Stimulated activated CD8-positive, alpha-beta memory T cell treated with anti-CD3 and anti-CD28 coated beads, Interleukin-2, amount 100 ng/mL, for 1 hour (primary cell): Measurements from ENCODE around the gene KLHDC2.
"Not testable (repeated sequence)": the region's sequence is repeated elsewhere in the genome, so short reads cannot be mapped to it uniquely, and the experiment has no call there.

Experiments used
- DNase-seq, 2 donors: peaks; one replicate each; pipeline ENCODE4 v3.0.0-alpha.2; 2020; ENCODE audit warnings: low read depth in 2 of 2

KLHDC2 gene

GRCh38 chr14:49767571-49768300, at the start of gene KLHDC2:
KLHDC2 (plus strand) TSS chr14:49768153; CDS start chr14:49768469, 316 bp downstream.
- peak; percentile 77 to 80 for DNase-seq

GRCh38 chr14:49720744-49721143, 47.2 kb upstream of the KLHDC2 start:
- no peak for DNase-seq

GRCh38 chr14:49721733-49722435, 46.1 kb upstream of the KLHDC2 start:
- not testable (repeated sequence) for DNase-seq

- DNase-seq, result no peak
These were observed 40.8 kb upstream of the KLHDC2 start for GRCh38 chr14:49727171-49727570.

- DNase-seq, result no peak
These were observed 35.1 kb upstream of the KLHDC2 start for GRCh38 chr14:49732896-49733295.

- DNase-seq, result no peak
These were observed 34.1 kb upstream of the KLHDC2 start for GRCh38 chr14:49733836-49734235.

GRCh38 chr14:49735669-49736068, 32.3 kb upstream of the KLHDC2 start:
- DNase-seq, result not testable (repeated sequence)

GRCh38 chr14:49745191-49745590, 22.8 kb upstream of the KLHDC2 start:
- no peak for DNase-seq

GRCh38 chr14:49746476-49746875, 21.5 kb upstream of the KLHDC2 start:
- DNase-seq, result not testable (repeated sequence)

GRCh38 chr14:49754570-49755097, 13.3 kb upstream of the KLHDC2 start:
- no peak for DNase-seq

- no peak for DNase-seq
These were observed 12.6 kb upstream of the KLHDC2 start for GRCh38 chr14:49755378-49755777.

- DNase-seq, result no peak
These were observed 6.0 kb upstream of the KLHDC2 start for GRCh38 chr14:49761839-49762551.

- no peak for DNase-seq
These were observed 1.1 kb upstream of the KLHDC2 start for GRCh38 chr14:49766839-49767238.

- DNase-seq, result no peak
These were observed 733 bp upstream of the KLHDC2 start for GRCh38 chr14:49767270-49767570.

- DNase-seq, result peak; percentile 9 to 22
These were observed 558 bp downstream of the KLHDC2 start for GRCh38 chr14:49768301-49769121.

- DNase-seq, result no peak
These were observed 1.2 kb downstream of the KLHDC2 start for GRCh38 chr14:49769171-49769570.

GRCh38 chr14:49769581-49770211, 1.7 kb downstream of the KLHDC2 start:
- DNase-seq, result no peak

- no peak for DNase-seq
These were observed 2.4 kb downstream of the KLHDC2 start for GRCh38 chr14:49770212-49770817.

GRCh38 chr14:49771691-49772090, 3.7 kb downstream of the KLHDC2 start:
- not testable (repeated sequence) for DNase-seq

- DNase-seq, result no peak
These were observed 6.2 kb downstream of the KLHDC2 start for GRCh38 chr14:49774106-49774505.

- DNase-seq, result no peak
These were observed 10.5 kb downstream of the KLHDC2 start for GRCh38 chr14:49778421-49778820.
